Pons (tissue), 1 donor: ENCODE measurements around the gene PLXNA1.

ENCODE experiments used
- DNase-seq: peaks from one replicate; pipeline ENCODE4 v3.0.0-alpha.2; 2016; ENCODE audit warnings: low spot score

PLXNA1 gene

GRCh38 chr3:127002195-127003174 lies 19.6 kb downstream of the PLXNA1 start:
- DNase-seq: peak; percentile 13

GRCh38 chr3:127003175-127003555 lies 20.2 kb downstream of the PLXNA1 start:
- no peak for DNase-seq

DNA sequence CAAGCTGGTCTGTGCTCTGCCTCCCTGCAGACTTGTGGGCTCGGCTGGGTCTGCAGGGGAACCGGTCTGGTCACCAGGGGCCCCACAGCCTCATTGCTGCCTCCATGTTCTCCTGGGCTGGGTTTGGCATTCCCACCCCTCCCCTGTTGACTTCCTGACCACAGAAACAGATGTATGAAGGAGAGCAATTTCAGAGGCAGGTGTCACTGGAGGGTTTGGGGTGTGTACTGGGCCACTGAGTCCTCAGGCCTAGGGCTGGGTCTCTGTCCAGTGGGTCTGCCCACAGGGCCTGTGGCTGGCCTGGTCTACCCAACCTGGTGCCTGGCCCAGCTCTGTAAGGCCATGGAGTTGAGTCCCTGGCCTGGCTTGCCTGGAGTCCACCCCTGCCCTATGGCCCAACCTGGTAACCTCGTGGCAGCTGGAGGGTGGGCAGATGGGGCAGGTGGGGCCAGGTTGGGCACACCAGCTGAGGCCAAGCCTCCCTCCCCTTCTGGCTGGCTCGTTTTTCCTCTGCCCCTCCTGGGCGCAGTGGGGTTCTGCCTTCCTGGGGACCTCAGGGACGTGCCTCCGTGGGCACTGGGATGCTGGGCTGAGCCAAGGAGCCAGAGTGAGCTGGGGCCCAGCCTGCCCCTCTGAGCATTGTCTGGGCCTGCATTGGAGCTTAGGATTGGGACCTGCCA lies 20.8 kb downstream of the PLXNA1 start:
- DNase-seq: no peak

DNA sequence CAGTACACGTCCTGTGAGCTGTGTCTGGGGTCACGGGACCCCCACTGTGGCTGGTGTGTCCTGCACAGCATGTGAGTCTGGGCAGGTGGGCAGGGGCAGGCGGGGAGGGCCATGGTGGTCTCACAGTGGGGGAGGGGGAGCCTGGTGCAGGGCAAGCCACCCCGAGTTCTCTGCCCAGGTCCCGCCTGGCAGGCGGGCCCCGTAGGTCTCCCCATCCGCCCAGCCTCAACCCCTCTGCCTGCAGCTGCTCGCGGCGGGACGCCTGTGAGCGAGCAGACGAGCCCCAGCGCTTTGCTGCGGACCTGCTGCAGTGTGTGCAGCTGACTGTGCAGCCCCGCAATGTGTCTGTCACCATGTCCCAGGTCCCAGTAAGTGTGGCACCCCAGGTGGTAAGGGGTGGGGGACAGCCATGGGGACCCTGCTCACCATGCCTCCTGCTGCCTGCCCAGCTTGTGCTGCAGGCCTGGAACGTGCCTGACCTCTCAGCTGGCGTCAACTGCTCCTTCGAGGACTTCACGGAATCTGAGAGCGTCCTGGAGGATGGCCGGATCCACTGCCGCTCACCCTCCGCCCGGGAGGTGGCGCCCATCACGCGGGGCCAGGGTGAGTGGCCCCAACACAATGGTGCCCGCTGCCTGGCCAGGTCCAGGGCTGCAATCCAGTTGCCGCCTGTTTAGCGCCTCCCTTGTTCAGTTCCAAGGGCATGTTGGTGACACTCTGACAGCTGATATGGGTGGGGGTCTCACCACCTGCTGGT lies 21.9 kb downstream of the PLXNA1 start:
- DNase-seq: no peak

DNA sequence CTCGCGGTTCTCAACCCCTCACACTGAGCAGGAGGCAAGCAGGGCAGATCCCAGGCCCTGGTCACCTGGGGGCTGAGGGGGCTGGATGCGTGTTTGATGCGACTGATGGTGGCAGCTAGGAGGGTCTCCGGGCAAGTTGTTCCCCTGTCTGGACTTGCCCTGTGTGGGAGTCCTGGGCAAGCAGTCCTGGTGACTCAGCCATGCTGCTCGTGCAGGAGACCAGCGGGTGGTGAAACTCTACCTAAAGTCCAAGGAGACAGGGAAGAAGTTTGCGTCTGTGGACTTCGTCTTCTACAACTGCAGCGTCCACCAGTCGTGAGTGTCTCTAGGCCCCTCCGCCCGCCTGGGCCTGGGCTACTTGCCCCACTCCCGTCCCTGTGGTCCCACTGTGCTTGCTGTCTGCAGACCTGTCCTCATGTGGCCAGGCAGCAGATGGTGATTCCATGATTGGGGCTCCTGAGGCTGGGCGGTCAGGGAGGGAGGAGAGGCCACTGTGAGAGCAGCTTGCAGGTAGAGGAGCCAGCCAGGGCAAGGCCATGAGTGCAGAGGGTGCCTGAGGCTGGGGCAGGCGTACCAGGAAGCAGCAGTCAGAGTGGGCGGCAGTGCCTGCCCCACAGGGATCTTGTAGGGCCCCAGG lies 23.1 kb downstream of the PLXNA1 start:
- no peak for DNase-seq

- no peak for DNase-seq
These were observed 24.0 kb downstream of the PLXNA1 start for GRCh38 chr3:127006781-127007436.

GRCh38 chr3:127008236-127008635 lies 25.3 kb downstream of the PLXNA1 start:
- DNase-seq: no peak

GRCh38 chr3:127009531-127009930 lies 26.6 kb downstream of the PLXNA1 start:
- no peak for DNase-seq

GRCh38 chr3:127011270-127011992 lies 28.5 kb downstream of the PLXNA1 start:
- no peak for DNase-seq

GRCh38 chr3:127012091-127012490 lies 29.2 kb downstream of the PLXNA1 start:
- no peak for DNase-seq

GRCh38 chr3:127013181-127013580 lies 30.3 kb downstream of the PLXNA1 start:
- no peak for DNase-seq

GRCh38 chr3:127013758-127014535 lies 31.0 kb downstream of the PLXNA1 start:
- no peak for DNase-seq

- no peak for DNase-seq
These were observed 31.8 kb downstream of the PLXNA1 start for GRCh38 chr3:127014536-127015281.

DNA sequence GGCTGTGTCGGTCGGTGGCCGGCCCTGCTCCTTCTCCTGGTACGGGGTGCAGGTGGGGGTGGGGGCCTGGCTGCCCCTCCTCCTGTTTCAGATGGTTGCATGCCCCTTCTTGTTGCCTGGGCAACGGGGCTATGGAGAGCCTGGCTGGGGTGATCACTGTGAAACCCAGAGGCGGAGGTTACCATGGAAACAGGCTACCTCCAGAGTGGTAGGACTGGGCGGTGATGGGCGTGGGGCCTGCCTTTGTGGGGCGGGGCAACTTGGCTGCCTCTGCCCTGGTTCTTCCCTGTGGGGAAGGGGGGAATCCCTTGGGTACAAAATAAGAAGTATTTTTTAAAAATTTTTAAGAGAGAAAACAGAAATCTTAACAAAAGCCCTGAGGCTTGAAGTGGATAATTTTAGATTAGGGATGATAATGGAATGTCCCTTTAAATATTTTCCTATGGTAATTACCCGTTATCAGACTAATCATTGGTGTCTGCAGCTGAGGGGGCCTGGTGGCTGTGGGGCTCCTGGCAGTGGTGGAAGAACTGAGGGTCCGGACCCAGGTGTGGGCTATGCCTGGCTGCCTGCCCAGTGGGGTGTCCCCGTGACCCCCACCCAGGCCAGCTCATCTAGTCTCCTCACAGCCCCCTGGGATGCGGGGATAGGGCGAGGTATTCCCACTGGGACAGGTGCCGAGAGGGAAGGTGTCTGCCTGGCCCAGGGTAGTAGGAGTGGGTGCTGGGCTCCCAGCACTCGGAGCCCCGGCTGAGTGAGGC lies 32.5 kb downstream of the PLXNA1 start:
- no peak for DNase-seq

- no peak for DNase-seq
These were observed 33.1 kb downstream of the PLXNA1 start for GRCh38 chr3:127016043-127016343.

DNA sequence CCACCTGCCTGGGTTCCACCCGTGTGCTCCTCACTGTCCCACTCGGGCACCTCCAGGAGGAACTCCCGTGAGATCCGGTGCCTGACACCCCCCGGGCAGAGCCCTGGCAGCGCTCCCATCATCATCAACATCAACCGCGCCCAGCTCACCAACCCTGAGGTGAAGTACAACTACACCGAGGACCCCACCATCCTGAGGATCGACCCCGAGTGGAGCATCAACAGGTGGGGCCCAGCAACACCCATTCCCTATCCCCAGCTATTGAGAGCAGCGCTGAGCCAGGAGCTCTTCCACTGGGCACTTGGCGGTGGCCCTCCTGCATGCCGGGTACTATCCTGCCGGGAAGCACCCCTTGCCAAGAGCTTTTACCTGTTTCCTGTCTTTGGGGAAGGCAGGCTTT lies 33.5 kb downstream of the PLXNA1 start:
- no peak for DNase-seq

- DNase-seq: no peak
These were observed 34.3 kb downstream of the PLXNA1 start for GRCh38 chr3:127017229-127017628.

DNA sequence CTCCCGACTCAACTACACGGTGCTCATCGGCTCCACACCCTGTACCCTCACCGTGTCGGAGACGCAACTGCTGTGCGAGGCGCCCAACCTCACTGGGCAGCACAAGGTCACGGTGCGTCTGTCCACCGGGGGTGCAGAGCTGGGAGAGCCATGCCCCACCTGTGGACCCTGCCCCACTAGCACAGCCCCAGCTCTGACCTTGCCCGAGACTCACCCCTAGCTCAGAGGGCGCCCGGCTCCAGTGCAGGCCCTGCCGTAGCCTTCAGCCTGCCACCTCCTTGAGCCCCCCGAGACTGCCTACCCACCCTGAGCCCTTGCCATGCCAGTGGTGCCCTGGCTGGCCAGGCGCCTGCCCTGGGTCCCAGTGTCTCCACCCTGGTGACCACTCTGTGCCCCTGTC lies 34.9 kb downstream of the PLXNA1 start:
- no peak for DNase-seq
